GM12864 (cell line): ENCODE results near the gene ITGB8.

Experiments
- DNase-seq: peaks from one replicate; pipeline ENCODE4 v3.0.0-alpha.2; 2011; ENCODE audit warnings: low read depth
- H3K4me3 ChIP-seq: 2 replicates; pipeline ENCODE4 v1.5.1; 2011; ENCODE audit warnings: mild to moderate bottlenecking, low read depth, low read length, control low read depth
- TF ChIP-seq, protein P1 (sequence below): IDR thresholded peaks from 2 replicates; pipeline ENCODE4 v1.5.1; 2011; ENCODE audit warnings: low read depth, mild to moderate bottlenecking, moderate library complexity, low read length, control low read depth, inconsistent platforms; ENCODE audit errors: missing control alignments

The ITGB8 gene

DNA sequence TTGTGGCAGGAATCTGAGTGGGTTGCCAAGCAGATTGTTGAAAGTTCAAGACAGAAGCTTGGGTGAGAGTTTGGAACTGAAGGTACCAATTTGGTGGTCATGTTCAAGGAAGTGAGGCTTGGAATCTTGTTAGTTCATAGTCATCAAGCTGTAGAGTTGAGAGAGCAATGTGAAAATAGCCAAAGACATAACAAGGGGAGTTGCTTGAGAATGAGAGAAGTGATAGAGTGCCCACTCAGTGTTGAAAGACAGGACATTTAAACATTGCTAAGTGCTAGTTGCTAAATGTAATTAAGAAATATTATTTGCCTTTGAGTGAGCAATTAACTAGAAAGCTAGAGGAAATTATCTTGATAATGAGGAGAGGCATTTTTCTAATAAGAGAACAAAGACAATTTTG is 17.0 kb downstream of the ITGB8 start:
- TF ChIP-seq, protein P1, sequence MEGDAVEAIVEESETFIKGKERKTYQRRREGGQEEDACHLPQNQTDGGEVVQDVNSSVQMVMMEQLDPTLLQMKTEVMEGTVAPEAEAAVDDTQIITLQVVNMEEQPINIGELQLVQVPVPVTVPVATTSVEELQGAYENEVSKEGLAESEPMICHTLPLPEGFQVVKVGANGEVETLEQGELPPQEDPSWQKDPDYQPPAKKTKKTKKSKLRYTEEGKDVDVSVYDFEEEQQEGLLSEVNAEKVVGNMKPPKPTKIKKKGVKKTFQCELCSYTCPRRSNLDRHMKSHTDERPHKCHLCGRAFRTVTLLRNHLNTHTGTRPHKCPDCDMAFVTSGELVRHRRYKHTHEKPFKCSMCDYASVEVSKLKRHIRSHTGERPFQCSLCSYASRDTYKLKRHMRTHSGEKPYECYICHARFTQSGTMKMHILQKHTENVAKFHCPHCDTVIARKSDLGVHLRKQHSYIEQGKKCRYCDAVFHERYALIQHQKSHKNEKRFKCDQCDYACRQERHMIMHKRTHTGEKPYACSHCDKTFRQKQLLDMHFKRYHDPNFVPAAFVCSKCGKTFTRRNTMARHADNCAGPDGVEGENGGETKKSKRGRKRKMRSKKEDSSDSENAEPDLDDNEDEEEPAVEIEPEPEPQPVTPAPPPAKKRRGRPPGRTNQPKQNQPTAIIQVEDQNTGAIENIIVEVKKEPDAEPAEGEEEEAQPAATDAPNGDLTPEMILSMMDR, result no peak
- DNase-seq, result no peak
- no peak overlapping the region for H3K4me3 ChIP-seq

DNA sequence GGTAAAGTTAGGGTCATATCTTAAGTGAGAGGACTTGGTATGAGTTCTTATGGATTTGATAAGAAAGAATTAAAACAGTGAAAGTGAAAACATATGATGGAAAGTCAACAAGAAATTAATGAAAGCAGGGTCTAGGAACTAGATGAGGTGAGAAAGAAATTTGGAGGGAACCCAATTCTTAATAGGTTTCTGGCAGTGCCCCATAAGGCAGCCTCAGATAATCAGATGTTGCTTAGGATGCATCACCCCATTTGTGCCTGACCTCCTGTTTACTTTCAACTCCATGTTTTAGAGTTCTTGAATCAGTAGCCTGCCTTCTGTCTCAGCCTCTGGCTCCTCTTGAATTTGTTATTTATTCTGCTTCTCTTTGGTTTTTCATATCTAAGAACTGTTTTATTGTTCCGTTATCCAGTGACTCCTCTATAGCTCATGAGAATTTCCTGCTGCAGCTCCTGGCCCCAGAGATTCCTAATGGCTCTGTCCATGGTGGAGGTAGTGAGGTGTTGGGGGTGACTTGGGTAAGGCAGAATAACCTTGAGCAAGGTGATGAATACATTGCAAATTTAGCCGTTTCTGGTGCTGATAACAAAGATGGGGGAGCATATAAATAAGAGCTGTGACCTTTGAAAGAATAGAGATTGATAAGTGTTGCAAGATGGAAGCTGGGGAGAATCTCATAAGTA is 17.6 kb downstream of the ITGB8 start:
- no peak for DNase-seq
- no peak overlapping the region for H3K4me3 ChIP-seq
- TF ChIP-seq, protein P1, result no peak

DNA sequence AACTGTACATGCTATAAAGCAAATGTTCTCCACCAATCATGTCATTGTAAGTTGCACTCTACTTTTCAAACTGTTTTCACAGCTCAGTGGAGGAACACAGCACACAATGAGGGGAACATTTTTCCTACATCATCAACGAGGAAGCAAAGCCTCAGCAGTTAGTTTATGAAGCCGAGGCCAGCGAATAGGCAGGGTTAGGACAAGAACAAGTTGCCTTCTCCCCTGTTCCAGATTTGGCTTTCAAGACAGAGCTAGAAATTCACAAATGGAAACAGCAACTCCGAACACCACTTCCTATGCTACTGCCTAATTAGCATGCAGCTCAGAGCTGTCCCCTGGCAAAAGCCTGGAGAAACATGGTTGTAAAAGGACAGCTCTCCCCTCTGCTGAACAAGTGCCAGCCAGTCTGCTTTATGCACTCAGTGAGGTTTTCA is 19.8 kb downstream of the ITGB8 start:
- DNase-seq, result no peak
- H3K4me3 ChIP-seq, result no peak overlapping the region
- TF ChIP-seq, protein P1, result no peak

DNA sequence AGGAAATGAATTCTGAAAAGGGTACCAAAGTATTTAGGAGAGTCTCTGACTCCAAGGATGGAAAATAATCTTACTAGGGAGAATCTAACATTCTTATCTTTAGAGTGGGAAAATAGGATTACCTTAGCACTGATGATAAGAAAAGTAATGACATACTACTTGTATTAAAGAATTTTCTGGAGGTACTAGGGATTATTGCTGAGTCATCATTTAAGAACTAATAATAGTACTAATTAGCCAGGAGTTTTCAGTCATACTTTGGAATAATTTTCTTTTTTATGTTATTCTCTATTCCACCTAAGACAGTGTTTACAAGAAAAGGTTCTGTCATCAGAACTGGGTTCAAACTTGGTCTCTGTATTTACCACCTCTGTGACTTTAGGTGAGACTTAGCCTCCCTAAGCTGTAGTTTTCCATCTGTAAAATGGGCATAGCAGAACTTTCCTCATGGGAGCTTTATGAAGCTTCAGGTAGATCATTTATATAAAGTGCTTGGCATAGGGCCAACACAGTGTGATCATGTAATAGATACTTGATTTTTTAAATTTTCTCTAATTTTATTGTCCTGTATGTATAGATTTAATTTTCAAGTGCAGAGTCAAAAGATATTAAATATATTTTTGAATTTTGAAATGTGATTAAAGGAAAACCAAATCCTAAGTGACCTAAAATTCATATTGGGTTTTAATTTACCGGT is 20.4 kb downstream of the ITGB8 start:
- no peak overlapping the region for H3K4me3 ChIP-seq
- DNase-seq, result no peak
- TF ChIP-seq, protein P1, result no peak

DNA sequence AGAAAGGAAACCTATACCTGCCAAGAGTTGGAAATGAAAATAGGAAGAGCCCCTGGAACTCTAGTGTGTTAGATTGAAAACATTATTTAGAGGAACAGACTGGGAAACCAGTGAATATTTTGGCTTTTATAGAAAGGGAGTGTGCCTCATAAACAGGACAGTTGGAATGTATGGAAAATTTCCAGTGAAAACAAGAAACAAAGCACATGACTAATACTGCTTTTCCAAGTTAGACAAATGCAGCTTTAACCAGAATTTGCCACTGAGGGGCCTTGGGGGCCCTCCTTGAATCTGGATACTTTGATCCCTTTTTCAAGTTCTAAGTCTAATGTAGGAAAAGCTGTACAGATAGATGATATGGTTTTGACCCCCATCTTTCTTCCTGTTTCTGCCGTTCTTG is 21.2 kb downstream of the ITGB8 start:
- no peak for DNase-seq
- TF ChIP-seq, protein P1, result no peak
- H3K4me3 ChIP-seq, result no peak overlapping the region

DNA sequence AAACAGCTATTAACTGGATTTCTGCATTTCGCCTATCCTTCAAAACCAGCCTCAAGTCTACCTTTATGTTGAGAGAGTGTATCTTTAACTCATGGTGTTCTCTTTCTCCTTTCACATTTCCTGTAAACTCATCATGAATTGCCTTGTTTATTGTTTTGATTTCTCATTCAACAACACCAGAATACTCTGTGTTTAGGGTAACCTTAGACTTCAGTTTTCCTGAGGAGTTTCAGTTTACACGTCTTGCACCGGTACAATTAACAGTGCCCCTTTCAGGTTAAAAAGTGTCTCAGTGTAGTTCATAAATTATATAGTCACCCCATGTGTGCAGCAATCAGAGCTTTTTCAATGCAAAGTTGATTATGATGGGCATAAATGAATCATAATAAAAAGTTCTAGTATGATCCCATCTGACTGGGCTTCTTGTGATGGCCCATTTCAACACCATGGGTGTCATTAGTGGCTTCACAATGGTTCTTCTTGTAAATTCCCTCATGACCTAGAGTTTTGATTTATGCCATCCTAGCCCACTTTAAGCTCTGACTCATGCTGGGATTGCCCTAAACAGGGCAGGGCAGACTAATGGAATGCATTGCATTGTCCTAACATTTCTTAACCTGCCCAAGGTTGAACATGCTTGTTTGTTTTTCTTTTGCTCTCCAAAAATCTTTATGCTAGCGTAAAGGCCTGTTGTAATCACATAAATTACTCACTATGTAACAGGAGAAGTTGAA is 22.0 kb downstream of the ITGB8 start:
- no peak overlapping the region for H3K4me3 ChIP-seq
- TF ChIP-seq, protein P1, result no peak
- no peak for DNase-seq
